Activated effector memory CD4-positive, alpha-beta T cell treated with anti-CD3 and anti-CD28 coated beads, Interleukin-2, amount 50 U/mL, for 16 hours (primary cell): ENCODE measurements around the gene DPEP1.
"Not testable (repeated sequence)": the region's sequence is repeated elsewhere in the genome, so short reads cannot be mapped to it uniquely, and the experiment has no call there.

ENCODE experiments used
- DNase-seq: peaks from one replicate; pipeline ENCODE4 v3.0.0-alpha.2; 2020

The DPEP1 gene

GRCh38 chr16:89620406-89620841, 7.0 kb downstream of the DPEP1 start:
- DNase-seq, result no peak

GRCh38 chr16:89621136-89621697, 7.8 kb downstream of the DPEP1 start:
- no peak for DNase-seq

- no peak for DNase-seq
Measured at GRCh38 chr16:89621698-89622409, 8.4 kb downstream of the DPEP1 start.

GRCh38 chr16:89623511-89624261, 10.2 kb downstream of the DPEP1 start:
- no peak for DNase-seq

DNA sequence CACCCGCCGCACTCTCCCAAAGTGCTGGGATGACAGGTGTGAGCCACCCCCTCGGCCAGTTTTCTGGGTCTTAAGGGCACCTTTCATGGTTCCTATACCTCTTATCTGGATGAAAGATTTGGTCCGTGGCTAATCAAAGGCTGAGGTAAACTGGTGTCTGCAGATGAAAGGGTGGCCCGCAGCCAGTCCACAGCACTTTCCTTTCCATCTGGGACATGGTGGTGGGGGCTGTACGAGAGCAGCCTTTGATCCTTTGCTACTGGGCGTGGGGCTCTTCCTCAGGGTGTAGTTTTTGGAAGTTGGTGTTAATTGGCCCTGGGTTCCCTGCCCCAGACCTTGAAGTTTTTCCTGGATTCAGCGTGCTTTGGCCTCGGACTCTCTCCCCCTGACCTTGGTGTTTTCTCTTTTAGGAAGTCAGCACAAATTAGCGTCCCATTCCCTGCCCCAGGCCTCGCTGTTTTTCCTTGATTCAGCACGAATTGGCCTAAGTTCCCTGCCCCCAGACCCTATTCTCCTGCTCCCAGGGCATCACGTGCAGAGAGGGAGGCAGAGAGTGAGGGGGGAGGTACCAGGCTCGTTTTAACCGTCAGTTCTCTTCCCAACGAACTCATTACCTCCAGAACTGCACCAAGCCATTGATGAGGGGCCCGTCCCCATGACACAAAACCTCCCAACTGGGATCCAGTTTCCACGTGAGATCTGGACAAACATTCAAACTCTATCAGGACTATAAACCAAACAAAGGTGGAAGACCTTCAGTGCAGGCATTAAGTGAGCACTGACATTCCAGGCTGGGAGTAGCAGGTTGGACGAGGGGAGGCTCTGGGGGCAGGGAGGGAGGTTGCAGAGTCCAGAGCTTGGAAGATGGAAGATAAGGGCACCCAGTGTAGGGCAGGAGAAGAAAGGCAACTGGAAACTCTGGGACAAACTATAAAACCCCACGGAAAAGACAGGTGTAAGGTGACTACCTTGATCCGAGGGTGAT, 11.6 kb downstream of the DPEP1 start:
- no peak for DNase-seq

- no peak for DNase-seq
Measured at GRCh38 chr16:89629827-89630610, 16.6 kb downstream of the DPEP1 start.

- no peak for DNase-seq
Measured at GRCh38 chr16:89633064-89633631, 19.7 kb downstream of the DPEP1 start.

GRCh38 chr16:89634463-89635385, 21.3 kb downstream of the DPEP1 start:
- DNase-seq, result not testable (repeated sequence)

DNA sequence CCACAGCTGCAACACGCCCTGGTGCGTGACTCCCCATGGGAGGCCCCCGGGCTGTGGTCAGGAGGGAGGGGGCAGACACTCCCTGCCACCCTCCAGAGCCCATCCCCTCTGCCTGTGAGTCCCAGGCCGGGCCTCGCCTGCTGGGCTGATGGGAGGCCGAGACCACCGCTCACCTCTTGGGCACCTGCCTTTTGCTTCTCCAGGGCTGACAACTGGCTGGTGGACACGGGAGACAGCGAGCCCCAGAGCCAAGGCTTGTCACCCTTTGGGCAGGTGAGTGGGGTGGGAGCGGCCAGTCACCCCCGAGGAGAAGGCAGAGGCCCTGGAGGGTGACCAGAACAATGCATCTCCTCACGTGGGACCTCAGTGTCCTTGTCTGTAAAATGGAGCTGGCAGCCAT, 23.2 kb downstream of the DPEP1 start:
- no peak for DNase-seq

- DNase-seq, result no peak
Measured at GRCh38 chr16:89637379-89637778, 23.9 kb downstream of the DPEP1 start.

GRCh38 chr16:89638455-89638854, 25.0 kb downstream of the DPEP1 start:
- no peak for DNase-seq

DNA sequence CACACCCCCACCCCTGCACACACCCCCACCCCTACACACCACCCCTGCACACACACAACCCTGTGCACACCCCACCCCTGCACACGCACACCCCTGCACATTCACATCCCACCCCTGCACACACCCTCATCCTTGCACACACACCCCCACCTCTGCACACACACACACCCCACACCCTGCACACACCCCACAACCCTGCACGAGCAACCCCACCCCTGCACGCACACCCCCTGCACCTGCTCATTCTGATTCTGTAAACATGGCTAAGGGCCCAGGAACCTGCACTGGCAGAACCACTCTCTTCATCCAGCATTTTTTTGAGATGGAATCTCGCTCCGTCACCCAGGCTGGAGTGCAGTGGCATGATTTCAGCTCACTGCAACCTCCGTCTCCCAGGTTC, 25.9 kb downstream of the DPEP1 start:
- no peak for DNase-seq

DNA sequence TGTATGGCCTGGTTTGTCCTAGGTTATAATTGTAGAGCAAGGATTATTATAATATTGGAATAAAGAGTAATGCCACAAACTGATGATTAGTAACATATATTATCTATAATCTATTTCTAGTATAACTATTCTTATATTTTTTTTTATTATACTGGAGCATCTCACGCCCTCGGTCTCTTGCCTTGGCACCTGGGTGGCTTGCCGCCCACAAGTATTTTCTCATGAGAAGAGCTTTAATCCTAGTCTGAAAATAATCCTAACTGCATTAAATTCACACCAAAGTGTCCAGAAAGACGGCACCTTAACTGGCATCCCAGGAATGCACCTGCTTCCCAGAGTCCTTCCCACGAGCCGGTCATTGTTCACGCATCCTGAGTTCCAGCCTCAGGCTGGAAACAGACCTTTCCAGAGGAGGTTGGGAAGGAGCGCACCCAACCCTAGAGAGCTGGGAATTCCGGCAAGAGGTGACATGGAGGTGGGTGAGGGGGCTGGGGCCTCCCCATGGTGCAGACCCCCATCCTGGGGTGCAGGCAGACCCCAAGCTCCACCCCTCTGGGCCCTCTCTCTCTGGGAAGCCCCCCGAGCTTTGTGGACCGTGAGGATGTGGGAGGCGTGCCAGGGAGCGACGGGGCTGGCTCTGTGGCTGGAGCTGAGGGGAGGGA, 28.1 kb downstream of the DPEP1 start:
- no peak for DNase-seq

DNA sequence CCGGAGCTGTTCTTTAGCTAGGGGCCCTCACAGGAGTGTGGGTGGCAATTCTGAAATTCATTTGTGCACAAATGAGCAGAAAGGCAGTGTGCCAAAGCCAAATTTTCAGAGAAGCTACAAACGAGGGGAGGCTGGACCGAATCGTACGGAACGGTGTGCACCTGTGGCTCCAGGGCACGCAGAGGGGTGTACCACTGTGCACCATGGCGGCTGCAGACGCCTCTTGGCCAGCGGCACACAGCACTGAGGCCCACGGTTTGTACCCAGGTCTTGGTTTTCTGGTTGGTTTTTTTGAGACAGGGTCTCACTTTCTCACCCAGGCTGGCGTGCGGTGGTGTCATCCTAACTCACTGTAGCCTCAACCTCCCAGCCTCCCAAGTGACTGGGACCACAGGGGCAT, 29.1 kb downstream of the DPEP1 start:
- DNase-seq, result no peak

- no peak for DNase-seq
Measured at GRCh38 chr16:89643769-89644300, 30.4 kb downstream of the DPEP1 start.

DNA sequence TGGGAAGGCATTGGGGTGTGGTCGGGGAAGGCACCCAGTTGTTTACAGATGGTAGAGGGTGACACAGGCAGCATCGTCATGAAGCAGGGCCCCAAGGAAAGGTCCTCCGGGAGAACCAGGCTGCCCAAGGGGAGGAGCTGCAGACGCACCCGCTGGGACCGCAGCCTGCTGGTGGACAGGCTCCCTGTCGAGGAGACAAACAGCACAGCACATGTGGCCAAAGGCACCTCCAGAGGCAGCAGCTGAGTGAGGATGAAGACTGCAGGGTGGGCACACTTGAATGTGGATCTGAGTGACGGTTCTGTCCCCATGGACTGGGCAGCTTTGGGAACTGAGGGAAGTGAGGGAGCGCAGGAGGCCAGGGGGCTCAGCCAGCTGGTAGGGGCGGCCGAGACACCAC, 31.7 kb downstream of the DPEP1 start:
- no peak for DNase-seq

- DNase-seq, result no peak
Measured at GRCh38 chr16:89646270-89646669, 32.8 kb downstream of the DPEP1 start.

DNA sequence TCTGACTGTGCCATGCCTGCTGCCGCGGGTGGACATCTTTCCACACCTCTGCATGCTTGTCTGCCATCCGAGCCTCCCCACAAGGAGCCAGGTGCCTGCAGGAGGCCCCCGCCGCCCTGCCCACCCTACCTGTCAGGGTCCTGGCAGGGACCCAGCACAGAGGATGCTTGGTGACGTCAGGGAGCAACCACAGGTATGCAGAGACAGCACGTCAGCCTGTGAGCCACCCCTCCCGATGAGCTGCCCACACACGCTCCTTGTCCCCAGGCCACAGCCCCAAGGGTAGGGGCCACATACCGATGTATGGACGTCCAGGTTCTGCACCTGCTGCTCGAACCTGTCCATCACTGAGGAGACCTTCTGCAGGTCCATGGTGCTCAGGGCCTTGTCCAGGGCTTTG, 33.5 kb downstream of the DPEP1 start:
- DNase-seq, result no peak

DNA sequence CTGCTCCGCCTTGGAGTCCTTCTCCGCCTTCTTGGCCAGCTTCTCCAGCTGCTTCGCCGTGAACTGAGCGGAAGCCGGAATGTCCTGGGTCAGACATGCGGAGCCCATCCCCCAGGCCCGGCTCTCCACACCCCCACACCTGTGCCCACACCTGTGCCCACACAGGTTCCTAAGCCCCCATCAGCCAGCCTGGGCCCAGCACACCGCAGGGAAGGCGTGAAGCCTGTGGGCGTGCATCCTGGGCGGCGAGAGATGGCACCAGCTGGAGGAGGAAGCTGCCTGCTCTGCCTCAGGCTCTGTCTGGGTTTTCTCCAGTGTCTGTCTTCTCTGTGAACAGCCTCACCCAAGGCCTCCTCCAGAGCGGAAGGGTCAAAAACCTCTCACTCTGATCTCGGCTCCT, 38.1 kb downstream of the DPEP1 start:
- DNase-seq, result no peak
